CD4-positive, alpha-beta T cell treated with Interleukin-15 for 4 hours (primary cell): Measurements from ENCODE around the gene BIRC7.

Experiments
- DNase-seq: peaks from one replicate; pipeline ENCODE4 v3.0.0-alpha.2; 2020; ENCODE audit warnings: low spot score

The BIRC7 gene

DNA sequence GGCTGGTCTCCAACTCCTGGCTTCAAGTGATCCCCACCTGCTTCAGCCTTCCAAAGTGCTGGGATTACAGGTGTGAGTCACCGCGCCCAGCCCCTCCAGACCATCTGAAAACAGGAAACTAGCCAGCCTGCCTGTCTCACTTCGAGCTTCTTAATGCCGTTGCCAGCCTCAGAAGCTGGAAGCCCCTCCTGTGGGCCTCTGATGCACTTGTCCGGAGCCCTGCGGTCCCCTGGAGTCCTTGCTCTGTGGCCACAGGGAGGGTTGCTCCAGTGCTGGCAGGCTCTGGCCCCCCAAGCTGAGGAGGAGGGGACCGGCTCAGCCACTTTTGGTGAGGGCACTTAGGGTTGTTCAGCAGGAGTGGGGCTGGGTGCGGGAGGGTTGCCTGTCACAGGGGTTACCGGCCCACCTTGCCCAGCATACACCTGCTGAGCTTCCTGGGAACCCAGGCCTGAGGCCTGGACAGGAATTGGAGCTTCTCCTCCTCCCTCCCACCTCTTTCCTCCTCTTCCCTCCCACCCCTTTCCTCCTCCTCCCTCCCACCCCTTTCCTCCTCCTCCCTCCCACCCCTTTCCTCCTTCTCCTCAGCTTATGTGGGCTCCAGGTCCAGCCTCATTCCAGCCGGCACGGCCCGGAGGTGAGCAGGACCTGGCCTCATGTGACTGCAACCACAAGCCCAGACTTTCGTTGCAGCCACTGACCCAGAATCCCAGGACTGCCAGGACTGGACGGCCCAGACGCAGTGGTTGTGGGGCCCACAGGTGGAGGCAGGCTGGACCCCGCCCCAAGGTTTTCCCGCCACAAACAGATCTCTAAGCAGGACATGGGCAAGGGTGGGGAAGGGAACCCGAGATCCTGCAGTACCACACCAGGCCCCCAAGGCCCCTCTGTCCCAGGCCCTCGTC is 9.4 kb upstream of the BIRC7 start:
- DNase-seq, result no peak

DNA sequence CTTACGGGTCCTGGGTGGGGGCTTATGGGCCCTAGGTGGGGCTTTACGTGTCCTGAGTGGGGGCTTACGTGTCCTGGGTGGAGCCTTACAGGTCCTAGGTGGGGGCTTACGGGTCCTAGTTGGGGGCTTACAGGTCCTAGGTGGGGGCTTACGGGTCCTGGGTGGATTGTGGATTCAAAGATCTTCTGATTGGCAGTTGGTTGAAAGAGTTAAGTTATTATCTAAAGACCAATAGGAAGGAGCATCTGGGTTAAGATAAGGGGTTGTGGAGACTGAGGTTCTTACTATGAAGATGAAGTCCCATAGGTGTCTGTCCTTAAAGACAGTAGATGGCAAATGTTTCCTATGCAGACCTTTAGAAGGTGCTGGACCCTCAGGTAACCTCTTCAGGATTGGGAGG is 8.4 kb upstream of the BIRC7 start:
- no peak for DNase-seq

DNA sequence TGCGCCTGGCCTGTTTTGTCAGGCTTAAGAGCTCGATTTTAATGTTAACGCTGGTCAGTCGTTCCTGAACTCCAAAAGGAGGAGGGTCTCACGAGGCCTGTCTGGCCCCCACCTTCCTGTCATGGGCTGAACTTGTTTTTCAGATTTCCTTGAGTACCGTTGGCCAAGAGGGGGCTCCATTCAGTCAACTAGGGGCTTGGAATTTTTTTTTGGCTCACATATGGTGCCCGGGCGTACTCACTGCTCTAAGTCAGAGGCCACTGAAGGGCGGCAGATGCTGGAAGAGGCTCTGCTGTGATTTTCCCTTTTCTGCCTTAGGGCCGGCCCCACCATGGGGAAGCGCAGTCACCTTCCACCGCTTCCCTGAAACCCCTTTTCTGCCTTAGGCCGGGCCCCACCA is 6.9 kb upstream of the BIRC7 start:
- DNase-seq, result no peak

DNA sequence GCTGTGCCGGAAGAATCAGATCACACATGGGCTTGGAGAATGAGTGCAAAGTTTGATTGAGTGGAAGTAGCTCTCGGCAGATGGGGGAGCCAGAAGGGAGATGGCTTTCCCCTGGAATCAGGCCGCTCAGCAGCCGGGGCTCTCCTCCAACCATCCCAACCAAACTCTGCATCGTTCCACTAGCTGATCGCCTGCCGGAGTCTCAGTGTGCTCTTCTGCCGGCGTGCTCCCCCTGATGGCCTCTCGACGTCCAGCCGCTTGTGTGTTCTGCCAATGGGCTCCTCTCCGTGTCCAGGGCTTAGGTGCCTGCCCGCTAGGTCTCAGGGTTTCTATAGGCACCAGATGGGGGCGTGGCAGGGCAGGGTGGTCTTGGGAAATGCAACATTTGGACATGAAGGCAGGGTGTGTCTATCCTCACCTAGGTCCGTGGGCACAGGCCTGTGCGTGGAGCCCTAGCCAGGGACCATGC is 4.9 kb upstream of the BIRC7 start:
- no peak for DNase-seq

DNA sequence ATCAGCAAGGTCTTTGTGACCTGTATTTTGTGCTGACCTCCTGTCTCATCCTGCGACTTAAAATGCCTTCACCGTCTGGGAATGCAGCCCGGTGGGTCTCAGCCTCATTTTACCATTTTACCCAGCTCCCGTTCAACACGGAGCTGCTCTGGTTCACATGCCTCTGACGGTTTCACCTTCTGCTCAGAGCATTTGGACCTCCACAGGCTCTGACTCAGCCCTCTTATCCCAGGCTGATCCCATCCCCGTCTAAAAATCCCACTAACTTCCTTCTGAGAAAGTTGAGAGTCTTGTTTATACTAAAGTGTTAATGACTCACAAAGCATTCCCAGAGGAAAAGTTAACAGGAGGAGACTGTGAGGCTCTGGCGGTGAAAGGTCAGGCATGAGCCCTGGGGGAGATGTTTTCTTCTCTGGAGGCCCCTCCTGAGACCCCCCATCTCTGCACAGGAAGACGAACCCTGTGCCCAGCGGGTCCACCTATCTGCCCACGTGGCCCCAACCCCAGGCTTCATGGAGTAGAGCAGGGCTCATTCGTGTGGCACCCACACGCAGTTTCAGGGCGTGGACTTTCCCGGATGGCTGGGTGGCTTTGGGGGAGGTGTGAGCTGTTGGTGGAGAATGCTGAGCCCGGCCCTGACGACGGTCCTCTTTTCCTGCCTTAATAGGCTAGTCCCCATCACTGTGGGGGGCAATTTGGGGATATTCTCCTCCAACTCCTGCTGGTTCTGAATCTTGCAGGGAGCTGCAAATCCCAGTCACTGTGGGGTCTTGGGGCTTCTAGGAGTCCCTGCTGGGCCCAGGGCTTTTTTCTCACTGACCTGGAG is 3.3 kb upstream of the BIRC7 start:
- DNase-seq, result no peak

DNA sequence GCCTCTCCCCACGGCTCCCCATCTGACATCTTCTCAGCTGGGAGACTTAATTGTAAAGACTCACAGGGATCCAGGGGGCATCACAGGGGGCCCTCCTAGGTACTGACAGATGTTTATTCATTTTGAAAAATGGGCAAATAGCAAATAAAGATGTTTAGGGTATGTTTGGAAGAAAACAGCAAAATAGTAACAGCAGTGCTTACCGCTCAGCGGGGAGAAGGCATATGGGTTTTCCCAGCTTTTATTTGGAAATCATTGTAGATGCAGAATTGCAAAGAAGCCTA is 2.7 kb upstream of the BIRC7 start:
- no peak for DNase-seq

DNA sequence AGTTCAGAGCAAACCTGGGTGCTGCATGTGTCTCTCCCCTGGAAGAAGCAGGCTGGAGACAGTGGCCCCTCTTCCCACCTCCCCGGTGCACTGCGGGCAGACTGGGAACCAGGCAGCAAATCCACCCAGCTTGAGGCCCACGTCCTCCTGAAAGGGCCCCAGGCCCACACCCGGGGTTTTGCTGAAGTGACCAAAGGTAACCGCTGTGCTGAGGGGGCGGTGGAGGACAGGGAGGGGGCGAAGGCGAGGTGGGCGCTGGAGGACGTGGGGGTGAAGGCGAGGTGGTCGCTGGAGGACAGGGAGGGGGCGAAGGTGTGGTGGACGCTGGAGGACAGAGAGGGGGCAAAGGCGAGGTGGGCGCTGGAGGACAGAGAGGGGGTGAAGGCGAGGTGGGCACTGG is 1.8 kb upstream of the BIRC7 start:
- DNase-seq, result no peak

DNA sequence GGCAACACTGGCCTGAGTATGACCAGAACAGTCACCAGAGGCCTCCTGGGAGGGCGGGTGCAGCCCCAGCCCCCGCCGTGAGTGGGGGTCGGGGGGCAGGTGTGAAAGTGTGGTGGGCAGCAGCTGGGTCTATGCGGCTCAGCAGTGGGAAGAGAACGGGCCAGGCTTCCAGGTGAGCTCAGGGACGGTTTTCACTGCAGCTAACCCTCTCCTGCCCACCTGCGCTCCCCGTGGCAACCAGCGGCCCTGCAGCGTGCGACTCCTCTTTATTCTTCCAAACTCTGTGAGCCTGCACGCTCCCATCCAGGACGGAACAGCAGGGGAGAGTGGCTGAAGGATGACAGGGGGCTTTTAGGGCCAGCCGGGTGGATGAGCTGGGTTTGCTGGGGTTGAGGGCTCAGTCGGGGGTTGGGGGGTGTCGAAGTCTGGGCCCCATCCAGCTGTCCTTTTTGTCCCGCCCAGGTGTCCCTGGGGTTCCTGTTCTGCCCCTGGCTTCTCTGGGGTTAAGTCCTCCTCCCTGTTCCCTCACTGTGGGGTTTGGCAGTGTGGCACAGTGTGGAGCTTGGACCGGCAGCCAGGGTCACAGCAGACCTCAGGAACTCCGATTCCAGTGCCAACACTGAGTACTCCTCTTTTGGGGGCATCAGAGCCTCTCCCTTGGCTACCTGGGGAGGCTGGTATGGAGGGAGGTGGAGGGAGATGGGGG is 859 bp upstream of the BIRC7 start:
- DNase-seq, result no peak

DNA sequence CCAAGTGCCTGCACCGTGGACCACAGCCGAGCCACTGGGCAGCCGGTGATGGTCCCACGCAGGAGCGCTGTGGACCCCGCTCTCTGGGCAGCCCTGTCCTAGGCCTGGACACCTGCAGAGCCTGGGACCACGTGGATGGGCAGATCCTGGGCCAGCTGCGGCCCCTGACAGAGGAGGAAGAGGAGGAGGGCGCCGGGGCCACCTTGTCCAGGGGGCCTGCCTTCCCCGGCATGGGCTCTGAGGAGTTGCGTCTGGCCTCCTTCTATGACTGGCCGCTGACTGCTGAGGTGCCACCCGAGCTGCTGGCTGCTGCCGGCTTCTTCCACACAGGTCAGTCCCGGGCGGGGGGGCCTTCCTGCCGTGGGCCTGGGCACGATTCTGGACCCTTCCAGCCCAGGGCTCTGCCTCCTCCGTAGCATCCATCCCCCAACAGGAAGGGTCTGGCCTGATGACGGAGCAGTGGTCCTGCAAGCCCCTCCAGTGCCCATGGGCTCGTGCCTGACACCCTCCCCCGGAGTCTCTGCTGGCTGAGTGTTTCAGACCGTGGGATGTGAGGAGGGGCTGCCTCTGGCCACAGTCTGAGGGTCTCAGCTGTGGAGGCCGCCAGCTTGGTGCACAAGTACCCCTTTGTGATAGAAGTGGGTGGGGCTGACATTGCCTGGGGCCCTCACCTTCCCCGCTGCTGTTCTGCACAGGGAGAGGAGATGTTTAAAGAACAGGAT is 572 bp downstream of the BIRC7 start:
- no peak for DNase-seq

DNA sequence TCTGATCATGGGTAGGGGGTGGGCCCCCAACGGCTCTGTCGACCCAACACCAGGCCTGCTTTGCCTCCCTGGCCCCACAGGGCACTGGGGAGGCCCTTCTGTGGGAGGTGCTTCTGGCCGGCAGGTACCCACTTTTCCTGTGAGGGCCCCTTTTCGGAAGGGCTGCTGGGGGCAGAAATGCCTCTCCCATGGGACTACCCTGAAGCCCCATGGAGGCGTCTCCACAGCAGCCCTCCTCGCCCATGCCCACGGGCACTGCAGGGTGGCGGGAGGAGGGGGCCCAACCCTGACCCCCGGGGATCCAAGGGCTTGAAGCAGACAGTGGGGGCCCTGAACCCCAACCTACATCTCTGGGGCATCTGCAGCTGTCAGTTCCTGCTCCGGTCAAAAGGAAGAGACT is 2.3 kb downstream of the BIRC7 start:
- no peak for DNase-seq

DNA sequence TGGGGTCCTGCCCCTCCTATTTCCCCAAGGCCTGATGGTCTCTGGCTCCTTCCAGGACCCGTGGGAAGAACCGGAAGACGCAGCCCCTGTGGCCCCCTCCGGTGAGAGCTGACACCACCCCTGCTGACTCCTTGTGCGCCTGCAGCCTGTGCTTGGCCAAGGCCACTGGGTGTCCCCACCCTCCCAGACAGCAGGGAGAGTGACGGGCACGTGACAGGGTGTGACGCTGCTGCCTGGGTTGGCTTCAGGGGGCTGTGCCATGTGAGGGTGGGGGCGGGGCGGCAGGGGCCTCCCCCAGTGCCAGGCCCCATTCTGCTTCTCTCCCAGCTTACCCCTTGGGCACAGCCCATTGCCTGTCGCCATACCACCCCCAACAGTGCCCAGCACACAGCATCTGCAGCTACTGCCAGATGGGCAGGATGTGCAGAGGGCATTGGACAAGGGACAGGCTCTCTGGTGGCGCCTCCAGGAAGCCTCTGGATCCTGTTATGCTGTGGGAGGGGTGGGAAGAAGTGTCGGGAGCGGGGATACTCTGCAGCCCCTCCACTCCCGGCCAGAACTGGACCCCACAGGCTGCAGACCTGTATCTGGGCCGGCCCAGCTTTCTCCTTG is 2.9 kb downstream of the BIRC7 start:
- no peak for DNase-seq

DNA sequence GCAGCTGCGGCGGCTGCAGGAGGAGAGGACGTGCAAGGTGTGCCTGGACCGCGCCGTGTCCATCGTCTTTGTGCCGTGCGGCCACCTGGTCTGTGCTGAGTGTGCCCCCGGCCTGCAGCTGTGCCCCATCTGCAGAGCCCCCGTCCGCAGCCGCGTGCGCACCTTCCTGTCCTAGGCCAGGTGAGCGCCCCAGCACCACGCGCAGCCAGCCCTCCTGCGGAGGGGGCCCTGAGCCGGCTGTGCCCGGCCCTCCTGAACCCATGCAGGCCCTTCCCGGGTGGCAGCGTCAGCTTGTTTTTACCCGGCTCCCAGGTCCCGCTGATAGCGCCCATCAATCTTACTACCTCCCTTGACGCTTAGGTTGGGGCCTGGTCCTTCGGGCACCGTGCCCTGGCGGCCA is 3.7 kb downstream of the BIRC7 start:
- DNase-seq, result no peak

DNA sequence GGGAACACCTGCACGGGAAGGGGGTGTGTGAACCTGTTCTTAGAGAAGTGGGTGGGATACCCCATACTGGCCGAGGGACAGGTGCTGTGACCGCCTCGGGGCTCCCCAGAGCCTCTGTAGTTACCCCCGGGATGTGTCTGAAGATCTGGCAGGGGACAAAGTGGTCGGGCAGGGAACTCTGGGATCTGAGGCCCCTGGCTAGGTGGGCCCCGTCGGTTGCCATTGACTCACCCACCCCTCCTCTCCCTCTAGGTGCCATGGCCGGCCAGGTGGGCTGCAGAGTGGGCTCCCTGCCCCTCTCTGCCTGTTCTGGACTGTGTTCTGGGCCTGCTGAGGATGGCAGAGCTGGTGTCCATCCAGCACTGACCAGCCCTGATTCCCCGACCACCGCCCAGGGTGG is 4.3 kb downstream of the BIRC7 start:
- DNase-seq, result no peak

DNA sequence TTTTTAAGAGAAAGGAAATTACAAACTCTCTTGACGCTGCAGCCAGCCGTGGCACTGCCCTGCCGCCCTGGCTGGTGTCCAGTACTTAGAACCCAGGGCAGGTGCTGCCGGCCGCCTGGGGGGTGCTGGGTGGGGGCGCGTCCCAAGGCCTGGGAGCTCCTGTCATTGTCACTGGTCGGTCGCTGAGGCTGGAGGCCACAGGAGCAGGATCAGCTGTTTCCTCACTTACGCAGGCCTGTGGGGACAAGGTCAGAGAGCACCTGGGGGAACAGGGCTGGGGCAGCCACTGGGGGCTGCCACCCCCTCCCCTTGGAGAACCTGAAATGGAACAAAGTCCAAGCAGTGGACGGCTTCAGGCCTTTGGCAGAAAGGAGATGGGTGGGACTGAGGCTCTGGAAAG is 5.6 kb downstream of the BIRC7 start:
- no peak for DNase-seq

DNA sequence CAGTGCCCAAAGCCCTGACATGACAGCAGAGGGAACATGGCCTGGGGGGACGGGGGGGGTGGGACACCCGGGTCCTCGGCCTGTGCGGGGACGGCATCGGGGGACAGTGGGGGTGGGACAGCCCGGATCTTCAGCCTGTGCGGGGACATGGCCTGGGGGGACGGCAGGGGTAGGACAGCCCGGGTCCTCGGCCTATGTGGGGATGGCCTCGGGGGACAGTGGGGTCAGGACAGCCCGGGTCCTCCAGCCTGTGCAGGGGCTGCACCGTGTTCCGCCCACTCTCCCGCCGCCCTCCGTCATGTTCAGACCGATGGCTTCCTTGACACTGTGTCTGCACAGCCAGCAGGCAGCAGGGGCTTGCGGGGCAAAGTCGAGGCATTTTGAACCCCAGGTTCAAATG is 7.0 kb downstream of the BIRC7 start:
- no peak for DNase-seq

DNA sequence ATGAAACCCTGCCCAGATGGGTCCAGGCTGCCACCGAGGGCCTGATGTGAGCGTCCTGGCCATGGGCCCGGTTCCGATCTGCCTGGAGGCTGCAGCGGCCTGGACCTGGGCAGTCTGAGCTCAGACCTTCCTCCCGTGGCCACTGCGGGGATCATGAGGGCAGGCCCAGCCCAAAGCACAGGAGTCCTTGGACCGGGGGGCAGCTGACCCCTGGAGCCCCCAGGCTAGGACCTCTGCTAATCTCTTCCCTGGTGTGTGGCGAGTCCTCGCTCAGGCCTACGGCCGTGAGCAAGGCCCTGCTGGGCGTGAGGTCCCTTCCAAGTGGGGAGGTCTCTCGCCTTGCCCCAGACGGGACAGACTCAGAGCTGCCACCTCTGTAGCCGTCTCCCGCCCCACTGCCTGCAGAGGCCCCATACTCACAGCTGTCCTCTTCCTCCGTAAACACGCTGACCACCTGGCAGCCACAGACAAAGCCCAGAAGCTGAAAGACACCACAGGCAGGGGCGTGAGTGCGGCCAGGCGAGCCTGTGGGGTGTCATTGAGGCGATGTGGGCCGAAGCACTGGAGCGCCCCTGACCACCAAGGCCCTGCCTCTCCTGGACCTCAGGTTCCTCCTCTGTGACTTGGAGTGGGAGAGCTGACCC is 8.0 kb downstream of the BIRC7 start:
- no peak for DNase-seq

DNA sequence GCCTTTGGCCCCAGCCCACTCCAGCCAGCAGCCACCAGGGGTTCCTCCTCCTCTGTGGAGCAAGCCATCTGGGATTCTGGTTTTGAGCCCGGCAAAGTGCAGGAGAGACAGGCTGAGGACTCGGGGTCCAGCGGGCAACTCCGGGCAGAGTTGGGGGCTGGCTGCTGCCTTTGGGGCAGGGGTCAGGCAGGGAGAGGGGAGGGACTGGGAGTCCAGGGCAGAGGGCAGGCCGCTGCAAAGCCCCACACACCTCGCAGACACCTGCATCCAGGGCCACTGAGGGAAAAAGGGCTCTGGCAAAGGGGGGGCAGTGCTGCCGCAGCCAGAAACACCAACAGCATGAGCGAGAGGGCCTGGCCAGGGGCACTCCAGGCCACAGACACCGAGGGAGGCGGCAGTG is 8.8 kb downstream of the BIRC7 start:
- DNase-seq, result no peak

DNA sequence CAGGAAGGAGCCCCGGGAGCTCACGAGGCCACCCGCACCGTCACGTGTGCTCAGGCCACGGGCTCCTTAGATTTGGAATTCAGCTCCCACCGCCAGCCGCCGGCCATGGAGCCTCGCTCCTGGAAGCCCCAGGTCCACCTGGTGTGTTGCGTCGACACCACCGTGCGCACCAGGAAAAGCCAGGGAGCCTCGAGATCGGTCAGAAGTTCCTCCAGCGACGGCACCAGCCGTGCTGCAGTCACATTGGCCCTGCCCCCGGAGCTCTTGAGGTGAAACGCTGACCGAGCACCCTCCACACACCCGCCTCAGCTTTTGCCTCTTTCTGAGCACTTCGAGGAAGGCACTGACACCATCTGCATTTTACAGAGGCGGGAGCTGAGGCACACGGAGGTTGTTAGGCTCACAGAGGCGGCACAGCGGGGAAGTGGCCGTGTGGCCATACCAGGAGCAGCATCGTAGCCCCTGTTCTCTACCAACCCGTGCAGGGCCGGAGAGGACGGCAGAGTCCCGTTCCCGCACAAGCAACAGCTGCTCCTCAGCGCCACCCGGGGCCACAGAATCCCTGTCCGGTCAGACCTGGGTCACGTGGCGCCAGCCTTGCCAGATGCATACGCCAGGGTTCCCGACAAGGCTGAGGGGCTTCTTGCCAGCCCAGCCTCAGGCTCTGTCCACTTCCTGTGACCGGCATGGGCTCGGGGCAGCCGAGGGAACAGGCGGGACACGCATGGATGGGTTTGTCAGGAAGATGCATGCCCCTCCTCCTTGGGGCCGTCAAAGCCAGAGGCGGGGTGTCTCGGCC is 11.0 kb downstream of the BIRC7 start:
- no peak for DNase-seq

DNA sequence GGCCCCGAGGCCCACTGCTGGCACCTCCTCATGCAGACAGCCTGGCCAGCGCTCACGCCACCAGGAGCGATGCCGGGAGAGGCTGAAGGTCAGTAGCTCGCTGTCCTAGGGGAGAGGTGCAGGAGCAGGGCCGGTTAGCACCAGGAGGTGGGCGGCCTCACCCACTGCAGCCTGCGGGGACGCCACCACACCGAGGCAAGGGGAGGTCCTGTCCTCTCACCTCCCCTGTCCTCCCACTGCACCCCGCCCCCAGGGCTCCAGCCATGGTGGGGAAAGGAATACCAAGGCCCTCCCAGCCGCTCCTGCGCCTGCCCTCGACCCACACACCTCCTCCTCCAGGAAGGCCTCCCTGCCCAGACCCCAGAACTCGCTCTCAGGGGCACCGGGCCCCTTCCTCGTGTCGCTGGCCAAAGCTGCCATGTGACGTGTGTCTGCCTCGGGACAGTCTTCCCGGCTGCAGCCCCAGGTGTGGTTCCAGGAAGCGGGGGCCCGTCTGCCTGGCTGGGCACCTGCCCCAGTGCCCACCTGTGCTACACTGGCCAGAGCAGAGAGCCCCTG is 12.0 kb downstream of the BIRC7 start:
- no peak for DNase-seq
